NCI-H2171 treated with DMSO at 0.1 percent for 48 hours (cell line): ENCODE data around the gene SH3BGRL2.
A peak's percentile ranks its signal among the peaks of the same experiment; 100 is the strongest.
"Not testable (repeated sequence)": the region's sequence is repeated elsewhere in the genome, so short reads cannot be mapped to it uniquely, and the experiment has no call there.

ENCODE experiments used
- DNase-seq: peaks from one replicate; lab custom pipeline; 2025; lab: John Stamatoyannopoulos, UW

SH3BGRL2 gene

DNA sequence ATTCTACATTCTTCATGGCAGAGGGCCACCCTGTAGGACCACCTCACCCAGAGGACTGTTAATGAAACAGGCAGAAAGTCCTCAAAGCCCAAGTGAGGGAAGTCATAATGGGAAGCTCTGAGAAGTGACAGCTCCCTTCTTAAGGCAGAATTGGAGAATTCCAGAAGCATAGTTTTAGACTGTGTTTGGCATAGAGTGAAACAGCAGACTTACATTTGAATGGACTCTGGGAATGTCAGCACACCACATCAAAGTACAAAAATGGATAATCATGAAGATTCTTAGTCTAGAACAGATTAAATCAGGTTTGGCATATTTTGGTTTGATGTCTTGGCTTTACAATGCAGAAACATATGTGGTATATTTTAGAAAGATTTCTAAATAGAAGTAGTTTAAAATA lies 17.9 kb downstream of the SH3BGRL2 start:
- no peak for DNase-seq

DNA sequence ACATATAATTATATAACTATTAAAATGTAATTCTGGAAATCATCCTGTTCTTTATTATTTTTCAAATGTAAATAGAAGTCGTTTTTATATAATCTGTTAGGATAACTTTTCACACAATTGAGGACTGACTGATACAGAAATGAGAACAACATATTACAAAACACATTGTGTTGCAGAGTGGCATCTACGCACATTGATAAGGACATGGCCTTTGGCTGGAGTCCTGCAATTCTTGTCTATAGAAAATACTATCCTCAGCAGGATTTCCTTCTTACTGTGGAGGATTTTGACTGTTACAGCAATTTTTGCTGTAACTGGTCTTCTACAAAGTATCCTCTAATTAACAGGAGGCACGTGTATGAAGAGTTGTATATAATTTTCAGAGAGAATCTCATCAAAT lies 19.8 kb downstream of the SH3BGRL2 start:
- DNase-seq: no peak

DNA sequence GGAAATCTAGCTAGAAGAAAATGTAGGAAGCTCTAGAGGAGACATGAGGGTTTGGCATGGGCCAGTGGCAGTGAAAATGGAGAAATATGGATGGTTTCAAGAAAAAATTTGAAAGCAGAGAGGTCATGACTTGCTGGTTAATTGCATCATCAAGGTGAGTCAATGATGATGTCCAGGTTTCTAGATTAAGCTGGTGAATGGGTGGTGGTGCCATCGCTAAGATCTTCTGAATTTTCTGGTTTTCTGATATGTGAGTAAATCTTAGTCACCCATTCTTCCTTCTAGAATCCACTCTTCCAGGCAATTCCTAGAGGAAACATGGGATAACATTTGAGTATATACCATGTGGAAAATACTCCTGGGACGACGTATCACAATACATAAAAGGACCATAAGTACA lies 25.0 kb downstream of the SH3BGRL2 start:
- DNase-seq: no peak

DNA sequence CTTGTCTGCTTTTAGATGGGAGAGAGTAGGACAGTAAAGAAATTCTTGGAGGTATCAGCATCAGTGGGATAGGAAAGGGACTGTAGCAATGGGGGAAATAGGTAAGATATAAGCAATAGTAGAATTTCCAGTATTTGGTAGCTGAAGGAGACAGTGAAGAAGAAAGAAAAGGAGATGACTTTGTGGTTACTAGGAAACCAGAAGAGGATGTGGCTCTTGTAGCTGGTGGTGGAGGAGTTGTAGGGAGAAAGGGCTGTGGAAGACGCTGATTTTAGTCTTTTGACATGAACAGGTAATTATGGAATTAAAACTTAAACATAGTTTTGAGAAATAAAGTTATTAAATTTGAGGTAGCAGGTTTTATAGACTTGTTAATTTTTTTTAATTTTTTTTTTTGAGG lies 26.1 kb downstream of the SH3BGRL2 start:
- no peak for DNase-seq

DNA sequence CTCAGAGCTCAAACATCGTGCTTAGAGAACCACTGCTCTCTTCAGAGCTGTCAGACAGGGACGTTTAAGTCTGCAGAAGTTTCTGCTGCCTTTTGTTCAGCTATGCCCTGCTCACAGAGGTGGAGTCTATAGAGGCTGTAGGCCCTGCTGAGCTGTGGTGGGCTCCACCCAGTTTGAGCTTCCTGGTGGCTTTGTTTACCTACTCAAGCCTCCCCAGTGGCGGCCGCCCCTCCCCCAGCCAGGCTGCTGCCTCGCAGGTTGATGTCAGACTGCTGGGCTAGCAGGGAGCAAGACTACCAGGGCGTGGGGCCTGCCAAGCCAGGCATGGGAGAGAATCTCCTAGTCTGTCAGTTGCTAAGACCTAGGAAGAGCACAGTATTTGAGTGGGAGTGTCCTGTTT lies 32.5 kb downstream of the SH3BGRL2 start:
- DNase-seq: not testable (repeated sequence)

DNA sequence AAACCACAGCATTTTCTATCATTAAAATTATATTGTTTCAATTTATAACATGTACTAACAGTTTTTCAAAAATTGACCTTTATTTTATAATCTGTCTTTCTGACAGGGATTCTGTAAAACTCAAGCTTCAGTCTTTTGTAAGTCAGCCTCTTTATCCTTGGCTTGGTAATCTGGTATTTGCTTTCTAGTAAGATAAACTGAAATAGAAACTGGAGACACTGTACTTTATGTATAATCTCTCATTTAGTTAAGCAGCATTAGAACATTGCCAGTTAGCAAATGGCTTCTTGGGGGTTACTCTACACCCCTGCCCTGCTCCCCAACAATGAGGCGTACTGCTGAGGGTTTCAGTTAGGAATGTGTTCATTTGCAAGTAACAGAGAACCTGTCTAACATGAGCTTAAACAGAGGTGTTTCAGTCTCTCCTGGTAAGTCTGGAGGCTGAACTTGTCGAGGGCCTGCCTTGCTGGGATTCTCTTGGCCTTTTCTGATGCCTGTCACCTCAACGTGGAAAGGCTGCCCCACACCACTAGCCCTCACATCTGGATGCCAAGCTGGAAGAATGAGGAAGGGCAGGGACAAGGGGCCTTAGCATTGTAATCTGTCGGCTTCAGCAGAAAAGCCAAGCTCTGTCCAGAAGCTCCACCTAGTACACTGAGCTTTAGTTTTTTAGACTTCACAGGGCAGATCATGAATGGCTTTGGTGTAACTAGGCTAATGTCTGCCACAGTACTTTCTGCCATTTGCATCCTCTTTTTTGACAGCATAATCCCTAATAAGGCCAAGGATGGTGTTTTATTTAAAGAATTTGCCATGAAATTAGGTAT lies 34.8 kb downstream of the SH3BGRL2 start:
- DNase-seq: no peak

DNA sequence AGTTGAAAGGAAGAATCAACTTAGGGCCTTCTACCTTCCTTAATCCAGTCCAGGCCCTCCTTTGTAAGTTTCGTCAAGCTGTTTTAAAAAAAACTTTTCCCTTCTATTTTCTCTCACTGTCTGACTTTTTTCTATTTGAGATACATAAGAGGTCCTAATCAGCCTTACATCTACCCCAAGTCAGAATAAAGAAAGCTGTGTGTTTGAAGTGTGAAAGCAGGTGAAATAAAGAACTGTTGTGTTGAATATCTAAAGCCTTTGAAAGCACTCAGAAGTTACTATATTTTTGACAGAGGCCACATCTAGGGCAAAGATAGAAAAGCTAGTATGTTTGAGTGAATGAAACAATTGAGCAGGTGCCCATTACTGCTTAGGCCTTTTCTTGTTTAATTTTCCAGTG lies 35.5 kb downstream of the SH3BGRL2 start:
- DNase-seq: no peak

DNA sequence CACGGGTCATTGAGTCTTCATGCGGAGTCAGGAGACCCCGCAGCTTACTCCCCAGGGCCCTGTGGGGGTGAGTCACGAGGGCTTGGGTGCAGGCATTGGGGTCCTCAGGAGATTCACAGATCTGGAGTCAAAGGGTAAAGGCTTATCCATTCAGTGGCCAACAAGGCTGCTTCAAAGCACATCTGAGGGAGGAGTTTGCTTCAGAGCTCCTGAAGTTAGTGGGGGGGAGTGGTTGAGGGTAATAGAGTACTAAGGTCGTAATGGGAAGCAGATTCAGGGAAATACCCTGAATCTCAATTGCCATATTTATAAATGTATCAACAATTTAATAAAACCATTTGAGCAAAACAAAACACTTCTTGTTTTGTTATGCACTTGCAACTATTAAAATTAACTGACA lies 37.3 kb downstream of the SH3BGRL2 start:
- DNase-seq: no peak

DNA sequence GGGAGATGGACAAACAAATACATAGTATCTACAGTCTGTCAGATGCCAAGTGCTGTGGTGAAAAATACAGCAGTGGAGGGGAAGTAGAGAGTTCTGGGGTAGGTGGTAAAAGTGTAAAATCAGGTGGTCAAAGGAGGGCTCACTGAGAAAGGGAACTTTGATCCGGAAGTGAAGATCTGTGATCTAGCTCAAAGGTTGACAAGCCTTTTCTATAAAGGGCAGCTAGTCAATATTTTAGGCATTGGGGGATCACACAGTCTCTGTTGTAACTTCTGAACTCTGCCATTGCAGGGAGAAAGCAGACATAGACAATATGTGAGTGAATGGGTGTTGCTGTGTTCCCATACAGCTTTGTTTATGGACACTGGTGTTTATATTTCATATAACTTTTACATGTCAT lies 38.6 kb downstream of the SH3BGRL2 start:
- no peak for DNase-seq

DNA sequence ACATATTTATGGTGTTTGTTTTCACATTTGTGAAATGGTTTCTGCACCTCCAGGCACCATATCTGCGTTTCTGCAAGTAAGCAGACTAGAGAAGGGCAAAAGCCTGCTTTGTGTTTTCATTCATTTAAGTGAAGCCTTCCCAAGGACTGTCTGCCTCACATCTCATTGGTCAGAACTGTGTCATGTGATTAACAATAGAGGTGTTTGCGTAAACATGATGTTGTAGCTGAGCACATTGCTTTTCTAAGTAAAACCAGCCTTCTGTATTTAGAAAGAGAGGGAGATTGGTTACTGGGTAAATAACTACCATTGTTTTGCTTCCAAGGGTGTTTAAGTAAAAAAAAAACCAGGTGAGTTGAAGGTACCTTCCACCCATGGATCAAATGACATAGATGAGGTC lies 39.7 kb downstream of the SH3BGRL2 start:
- DNase-seq: no peak

DNA sequence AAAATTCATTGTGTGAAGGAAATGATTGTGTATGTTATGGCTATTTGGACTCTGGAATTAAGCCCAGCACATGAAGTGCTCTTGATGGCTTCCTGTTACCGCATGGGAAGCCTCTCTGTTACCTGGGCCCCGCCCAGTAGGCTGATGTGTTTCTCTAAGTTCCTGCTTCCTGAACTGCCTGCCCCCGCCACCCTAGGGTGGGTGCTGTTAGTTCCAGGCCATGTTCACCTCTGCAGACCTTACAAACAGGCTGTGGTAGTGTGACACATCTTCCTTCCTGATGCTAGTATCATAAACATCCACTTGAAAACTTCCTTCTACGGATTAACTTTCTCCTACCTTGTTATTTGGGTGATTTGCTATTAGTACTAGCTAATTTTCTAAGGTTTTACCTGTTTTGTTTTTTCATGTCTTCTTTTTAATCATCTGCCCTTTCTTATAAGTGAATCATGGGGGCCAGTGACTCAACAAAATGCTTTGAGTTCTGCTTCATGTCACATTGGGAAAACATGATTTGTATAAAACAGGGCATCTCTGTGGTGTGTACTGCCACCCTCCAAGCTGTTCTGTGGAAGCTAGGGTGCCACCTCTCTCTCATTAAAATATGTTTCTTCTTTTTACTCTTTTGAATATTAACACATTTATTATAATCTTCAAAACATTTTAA lies 40.6 kb downstream of the SH3BGRL2 start:
- DNase-seq: peak; percentile 7

DNA sequence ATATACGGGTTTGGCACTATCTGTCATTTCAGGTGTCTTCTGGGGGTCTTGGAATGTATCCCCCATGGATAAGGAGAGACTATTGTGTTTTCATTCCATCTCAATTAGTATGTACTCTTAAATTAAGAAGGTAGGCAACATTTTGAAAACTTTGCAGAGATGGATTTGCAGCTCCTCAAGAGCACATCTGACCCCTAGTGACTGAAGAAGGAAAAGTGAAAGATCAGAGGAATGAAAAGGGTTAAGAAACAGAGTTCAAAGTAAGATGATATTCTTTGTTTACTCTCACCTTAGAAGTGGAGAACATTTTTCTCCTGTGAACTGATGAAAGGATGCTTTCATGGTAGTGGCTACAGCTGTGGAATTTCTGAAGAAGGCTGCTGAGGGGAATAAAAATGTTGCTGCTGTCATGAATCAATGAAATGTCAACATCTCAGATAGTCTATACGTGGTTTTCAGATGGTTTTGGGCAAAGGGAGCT lies 41.5 kb downstream of the SH3BGRL2 start:
- DNase-seq: peak; percentile 42

DNA sequence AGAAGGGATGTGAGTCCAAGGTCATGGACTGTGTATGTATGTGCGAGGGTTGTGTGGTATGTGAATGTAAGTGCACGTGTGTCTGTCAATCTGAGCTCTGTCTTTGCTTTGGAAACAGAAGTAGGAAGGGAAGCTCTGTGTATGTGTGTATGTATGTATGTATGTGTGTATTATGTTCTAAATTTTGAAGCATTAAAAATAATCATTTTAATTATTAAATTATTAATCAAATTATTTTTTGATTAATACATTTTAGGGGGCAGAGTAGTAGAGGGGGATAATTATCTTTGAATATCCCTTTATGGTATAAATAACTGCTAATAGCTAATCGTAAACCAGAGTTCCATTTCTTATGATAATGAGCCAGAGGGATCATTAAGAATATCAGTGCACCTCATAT lies 42.8 kb downstream of the SH3BGRL2 start:
- DNase-seq: no peak

DNA sequence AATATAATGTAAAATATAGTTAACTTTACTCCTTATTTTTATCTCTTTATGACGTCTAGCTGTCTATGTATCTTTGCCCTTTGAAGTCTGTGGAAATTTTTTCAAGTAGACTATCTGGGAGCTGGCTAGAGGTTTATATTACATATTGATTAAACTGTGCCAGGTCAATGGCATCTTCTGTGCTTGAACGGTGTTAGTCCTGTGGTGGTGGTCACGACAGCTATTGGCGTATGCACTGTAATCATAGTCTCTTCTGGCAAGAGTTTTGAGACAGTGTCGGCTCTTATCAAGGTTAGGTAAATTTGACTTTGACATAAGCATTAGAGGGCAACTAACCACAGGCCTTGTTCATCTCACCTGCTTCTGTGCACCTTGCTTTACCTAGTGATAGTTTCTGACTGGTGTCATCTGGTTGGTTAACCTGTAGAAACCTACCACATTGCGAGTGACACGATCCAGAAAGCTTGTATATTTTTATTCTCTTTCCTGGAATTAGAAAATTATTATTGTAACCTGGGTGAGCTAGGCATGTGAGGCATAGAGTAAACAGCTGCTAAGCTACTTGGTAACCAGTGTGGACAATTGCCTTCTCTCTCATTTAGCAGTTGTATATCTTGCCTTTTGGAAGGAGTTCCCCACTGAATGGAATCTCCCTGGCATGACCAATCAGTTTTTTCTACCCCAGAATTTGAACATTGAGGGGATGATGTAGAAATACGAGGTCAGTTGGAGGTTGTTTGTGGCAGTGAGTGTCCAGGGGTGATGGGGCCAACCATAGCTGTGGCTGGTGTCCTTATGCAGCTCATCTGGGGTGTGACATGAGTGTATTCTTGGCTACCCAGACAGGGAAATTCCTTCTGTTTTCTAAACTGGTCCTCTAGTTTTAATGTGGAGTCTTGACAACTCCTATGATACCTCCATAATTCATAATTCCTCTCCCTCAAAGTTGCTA lies 45.9 kb downstream of the SH3BGRL2 start:
- no peak for DNase-seq

DNA sequence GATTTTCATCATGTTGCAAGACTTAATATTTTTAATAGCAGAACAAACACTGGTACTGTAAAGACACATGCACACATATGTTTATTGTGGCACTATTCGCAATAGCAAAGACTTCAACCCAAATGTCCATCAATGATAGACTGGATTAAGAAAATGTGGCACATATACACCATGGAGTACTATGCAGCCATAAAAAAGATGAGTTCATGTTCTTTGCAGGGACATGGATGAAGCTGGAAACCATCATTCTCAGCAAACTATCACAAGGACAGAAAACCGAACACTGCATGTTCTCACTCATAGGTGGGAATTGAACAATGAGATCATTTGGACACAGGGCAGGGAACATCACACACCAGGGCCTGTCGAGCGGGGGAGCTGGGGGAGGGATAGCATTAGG lies 51.6 kb downstream of the SH3BGRL2 start:
- DNase-seq: not testable (repeated sequence)

DNA sequence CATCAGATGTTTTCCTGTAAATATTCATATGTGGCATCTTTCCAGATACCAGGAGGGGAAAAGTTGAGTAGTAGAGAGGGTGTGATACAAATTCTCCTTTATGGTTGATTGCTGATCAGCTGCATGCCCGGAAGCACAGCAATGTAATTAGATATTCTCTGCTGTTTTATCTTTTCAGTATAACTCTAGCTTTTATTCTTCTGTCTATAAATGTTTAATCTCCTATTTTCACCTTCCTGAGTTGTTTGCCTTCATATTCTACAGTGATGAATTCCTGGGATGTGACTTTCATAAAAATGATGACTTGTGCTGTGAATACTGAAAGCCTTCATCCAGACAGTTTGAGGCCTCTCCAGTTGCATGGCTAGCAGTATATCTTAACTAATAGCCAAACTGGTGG lies 53.7 kb downstream of the SH3BGRL2 start:
- DNase-seq: peak; percentile 44

DNA sequence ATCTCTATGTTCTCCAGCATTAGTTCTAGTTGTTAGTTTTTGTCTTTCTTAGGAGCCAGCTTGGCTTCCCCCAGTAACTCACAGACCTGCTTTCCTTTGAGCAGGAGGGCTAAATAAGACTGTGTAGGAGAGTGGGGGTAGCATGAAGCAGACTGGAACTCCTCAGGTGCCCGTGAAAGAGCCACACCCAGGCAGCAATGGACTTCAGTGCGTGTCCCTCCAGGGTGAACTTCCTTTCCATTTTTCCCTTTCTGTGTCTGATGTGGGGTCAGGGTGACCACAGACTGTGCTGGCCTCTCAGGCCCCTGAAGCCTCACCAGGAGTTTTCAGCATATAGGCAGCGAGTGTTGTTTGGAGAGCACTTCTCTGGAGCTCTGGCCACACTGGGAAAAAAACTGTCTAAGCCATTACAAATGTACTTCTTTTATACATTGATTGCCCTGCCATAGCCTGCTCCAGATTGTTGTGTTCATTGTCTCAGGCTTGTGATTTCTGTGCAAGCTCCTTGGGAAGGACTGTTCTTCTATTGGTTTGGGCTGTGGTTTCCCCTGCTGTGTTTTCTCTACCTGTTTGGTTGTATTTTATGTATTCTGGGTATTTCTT lies 55.7 kb downstream of the SH3BGRL2 start:
- no peak for DNase-seq

DNA sequence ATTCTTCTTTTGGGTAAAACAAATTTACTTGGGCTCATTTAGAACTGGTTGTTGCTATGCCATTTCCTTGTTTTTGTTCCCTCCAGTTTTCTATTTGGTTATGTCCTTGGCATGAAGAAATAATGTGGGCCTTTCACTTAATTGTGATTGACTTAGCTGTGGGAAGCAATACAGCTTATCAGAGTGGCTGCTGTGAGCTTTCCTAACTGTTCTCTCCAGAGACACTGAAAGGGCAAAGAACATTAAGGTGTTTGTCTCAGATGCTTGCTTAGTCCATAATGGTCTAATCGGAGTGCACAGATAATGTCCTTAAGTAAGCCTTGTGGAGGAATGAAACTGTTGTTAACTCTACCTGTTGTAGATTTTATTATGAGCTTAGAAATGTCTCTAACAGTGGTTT lies 56.6 kb downstream of the SH3BGRL2 start:
- no peak for DNase-seq

DNA sequence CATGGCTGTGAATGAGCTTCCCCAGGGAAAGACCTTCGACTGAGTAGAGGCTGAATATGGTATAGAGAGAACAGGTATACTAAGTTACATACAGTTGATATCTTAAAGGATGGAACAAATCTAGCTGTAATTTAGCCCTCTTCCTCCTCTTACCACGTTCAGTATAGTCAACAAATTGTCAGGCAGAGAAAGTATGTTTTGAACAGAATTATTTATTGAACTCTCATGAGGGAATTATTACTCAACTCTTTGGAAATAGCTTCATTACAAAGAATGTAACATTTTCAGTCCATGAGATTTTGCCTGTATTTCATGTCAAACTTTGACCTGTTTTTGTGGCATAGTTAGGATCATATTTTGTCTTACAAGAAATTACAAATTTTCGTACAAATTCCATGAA lies 63.0 kb downstream of the SH3BGRL2 start:
- no peak for DNase-seq

DNA sequence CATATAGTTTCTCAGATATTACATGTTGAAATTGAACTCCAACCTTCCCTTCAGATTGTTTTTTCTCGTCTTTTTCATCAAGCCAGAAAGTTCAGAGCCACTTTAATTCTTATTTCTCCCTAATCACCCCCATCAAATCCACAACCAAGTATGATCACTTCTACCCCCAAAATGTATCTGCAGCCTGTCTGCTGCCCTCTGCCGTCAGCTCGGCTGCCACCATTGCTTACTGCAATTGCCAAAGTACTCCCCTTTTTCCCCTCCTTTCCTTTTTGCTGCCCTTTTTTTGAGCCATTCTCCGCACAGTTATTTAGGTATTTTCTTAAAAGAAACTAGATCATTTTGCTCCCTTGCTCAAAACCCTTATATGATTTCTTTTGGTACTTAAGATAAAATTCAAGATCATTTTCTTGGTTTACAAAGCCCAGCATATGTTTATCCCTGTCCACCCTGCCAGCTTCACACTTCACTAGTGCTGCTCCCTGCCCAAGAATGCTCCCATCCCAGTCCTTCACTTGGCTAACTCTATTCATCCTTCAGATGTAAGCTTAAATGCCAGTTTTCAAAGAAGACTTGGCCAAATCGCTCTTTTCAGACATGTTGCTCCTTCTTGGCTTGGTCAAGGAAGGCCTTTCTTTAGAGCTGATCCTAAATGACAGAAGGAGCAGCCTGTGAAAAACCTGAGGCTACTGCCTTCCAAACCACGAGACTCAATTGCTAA lies 63.7 kb downstream of the SH3BGRL2 start:
- DNase-seq: no peak

DNA sequence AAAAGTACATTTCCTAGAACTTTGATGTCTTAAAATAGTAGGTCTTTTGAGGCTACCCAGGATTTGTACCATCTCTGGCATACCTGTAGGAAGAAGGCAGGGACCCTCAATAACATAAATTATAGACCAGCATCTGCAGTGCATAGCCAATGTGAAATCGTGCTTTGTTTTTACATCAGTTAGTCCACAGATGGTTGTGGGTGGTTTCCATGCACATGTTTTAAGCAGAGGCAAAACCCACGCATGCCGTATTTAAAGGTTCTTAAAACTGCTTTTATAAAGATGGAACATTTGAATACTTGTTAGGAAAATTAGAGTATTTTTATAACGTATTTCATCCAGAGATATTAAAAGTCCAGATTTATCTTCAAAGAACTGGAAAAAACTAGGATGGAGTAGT lies 66.3 kb downstream of the SH3BGRL2 start:
- no peak for DNase-seq
